Fibroblast of mammary gland (primary cell): ENCODE measurements around the gene RFESD.
"Not testable (repeated sequence)": the region's sequence is repeated elsewhere in the genome, so short reads cannot be mapped to it uniquely, and the experiment has no call there.

Experiments
- DNase-seq: peaks from one replicate; pipeline ENCODE4 v3.0.0-alpha.2; 2010; ENCODE audit warnings: low read depth
- H3K4me3 ChIP-seq: 2 replicates; pipeline ENCODE4 v1.5.1; 2011; ENCODE audit warnings: low read depth, mild to moderate bottlenecking, low read length, moderate library complexity; ENCODE audit not compliant: control insufficient read depth
- TF ChIP-seq, protein P1 (sequence below): conservative IDR thresholded peaks from 2 replicates; pipeline ENCODE4 v1.5.1; 2011; ENCODE audit warnings: low read depth, low read length, inconsistent platforms; ENCODE audit not compliant: control insufficient read depth, insufficient read depth

Gene RFESD

GRCh38 chr5:95689680-95690079, 43.1 kb downstream of the RFESD start:
- DNase-seq, result no peak
- TF ChIP-seq, protein P1, sequence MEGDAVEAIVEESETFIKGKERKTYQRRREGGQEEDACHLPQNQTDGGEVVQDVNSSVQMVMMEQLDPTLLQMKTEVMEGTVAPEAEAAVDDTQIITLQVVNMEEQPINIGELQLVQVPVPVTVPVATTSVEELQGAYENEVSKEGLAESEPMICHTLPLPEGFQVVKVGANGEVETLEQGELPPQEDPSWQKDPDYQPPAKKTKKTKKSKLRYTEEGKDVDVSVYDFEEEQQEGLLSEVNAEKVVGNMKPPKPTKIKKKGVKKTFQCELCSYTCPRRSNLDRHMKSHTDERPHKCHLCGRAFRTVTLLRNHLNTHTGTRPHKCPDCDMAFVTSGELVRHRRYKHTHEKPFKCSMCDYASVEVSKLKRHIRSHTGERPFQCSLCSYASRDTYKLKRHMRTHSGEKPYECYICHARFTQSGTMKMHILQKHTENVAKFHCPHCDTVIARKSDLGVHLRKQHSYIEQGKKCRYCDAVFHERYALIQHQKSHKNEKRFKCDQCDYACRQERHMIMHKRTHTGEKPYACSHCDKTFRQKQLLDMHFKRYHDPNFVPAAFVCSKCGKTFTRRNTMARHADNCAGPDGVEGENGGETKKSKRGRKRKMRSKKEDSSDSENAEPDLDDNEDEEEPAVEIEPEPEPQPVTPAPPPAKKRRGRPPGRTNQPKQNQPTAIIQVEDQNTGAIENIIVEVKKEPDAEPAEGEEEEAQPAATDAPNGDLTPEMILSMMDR, result no peak

GRCh38 chr5:95690333-95690732, 43.8 kb downstream of the RFESD start:
- H3K4me3 ChIP-seq, result no peak overlapping the region
- DNase-seq, result no peak
- TF ChIP-seq, protein P1, result no peak

More at GRCh38 chr5:95689680-95690079, 43.1 kb downstream of the RFESD start:
- no peak overlapping the region for H3K4me3 ChIP-seq

- DNase-seq, result no peak
- H3K4me3 ChIP-seq, result no peak overlapping the region
- TF ChIP-seq, protein P1, result no peak
Observed at GRCh38 chr5:95697781-95698681, 51.5 kb downstream of the RFESD start.

DNA sequence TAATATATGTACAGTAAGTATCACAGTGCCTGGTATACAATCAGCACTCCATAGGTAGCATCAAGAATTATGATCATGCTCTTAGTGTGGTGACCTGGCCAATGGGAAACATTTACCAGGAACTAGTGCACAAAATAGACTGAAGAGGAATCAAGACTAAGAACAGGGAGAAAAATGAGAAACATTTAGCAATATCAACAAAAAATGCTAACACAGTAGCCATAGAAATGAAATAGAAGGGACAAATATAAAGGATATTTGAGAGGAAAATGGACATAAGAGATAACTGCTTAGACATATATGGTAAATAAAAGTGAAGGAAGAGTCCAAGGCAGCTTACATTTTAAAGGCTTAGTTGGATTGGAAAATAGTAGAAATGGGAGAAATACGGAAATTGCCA, 52.8 kb downstream of the RFESD start:
- no peak for DNase-seq
- TF ChIP-seq, protein P1, result no peak
- no peak overlapping the region for H3K4me3 ChIP-seq

GRCh38 chr5:95701074-95701473, 54.5 kb downstream of the RFESD start:
- H3K4me3 ChIP-seq, result no peak overlapping the region
- TF ChIP-seq, protein P1, result no peak
- no peak for DNase-seq

DNA sequence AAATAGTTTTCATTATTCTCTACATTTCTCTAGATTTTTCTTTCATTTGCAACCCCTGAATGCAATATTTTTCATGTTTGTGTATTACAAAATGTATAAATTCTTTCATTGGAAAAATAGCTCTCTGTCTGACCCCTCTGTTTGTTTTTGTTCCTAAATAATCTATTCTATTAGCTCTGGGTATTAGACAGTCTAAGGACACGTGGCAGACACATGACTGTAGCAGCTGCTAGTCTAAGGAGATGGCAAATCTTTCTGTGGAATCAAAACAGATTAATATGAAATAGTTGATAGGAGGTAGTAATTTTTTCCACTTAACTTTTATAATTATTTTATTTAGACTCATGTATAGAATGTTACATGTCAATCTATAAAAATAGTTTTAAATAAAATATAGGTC, 57.6 kb downstream of the RFESD start:
- H3K4me3 ChIP-seq, result no peak overlapping the region
- TF ChIP-seq, protein P1, result no peak

DNA sequence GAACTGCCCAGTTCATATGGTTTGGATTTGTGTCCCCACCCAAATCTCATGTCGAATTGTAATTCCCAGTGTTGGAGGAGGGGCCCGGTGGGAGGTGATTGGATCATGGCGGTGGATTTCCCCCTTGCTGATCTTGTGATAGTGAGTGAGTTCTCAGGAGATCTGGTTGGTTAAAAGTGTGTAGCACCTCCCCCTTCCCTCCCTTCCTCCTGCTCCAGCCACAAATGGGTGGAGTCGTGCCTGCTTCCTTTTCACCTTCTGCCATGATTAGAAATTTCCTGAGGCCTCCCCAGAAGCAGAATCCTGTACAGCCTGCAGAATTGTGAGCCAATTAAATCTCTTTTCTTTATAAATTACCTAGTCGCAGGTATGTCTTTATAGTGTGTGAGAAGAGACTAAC, 59.6 kb downstream of the RFESD start:
- DNase-seq, H3K4me3 ChIP-seq: not testable (repeated sequence)

More for the DNA sequence above, 57.6 kb downstream of the RFESD start:
- DNase-seq, result no peak
